ENCODE measurements around the gene PSMA5. TPM values are rescaled to one million over a fixed set of nuclear protein-coding genes. Genes with fewer than 3 reads are reported as not detected.

Gene PSMA5
- total and polyA plus RNA-seq, 5 donors: 49.1 to 60.2 (median 52.3) TPM

DNA sequence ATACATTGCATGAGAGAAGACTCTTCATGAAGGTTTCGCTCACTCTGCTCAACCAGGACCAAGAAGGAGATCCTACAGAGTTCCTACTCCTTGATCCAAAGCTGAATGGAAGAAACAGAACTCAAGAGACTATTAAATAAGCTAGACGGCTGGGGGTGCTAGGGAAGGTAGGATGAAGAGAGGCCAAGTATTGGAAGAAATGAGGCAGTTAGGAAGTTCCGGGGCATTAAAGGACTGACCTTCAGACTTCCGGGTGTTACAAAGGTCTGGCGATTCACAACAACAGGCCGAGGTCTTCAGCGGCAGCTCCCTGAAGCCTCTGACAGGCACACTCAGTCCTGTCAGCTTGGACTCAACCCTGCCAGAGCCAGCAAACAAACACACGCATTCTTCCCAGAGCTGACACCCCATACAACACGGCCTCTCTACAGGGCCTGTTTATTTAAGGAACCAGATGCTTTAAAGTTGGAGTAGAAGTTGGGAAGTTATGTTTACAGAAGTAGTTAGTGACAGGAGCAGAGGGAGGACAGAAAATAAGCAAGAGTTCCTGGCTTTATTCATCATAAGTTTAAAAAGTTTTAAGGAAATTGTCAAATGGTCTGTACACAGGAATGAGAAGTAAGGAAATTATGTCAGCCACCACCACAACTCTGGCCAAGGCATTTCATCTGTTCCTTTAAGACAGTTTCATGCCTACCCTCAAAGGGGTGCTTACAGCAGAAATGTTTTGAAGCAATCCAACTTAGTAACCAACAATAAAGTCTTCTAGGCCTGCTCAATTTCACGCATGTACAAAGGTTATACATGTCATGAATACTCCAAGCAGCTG, 33.2 kb downstream of the PSMA5 start:
- H3K4me3 ChIP-seq (ENCODE audit: low read length): peak overlapping the region; percentile 47
- ATAC-seq (peak; percentile 84 to 85), DNase-seq (peak; percentile 70 to 85 (median 84))
- 16% methylated on average over 10 of the region's 10 CpGs for WGBS
- H3K27ac ChIP-seq (ENCODE audit: low read length): peak overlapping the region; percentile 99
- intact Hi-C loops (cut with DNase I): loop anchor here in 2 of 4 donors (10.0 kb wide), 2 partner anchors 48 to 88 kb away; partner anchors contain the start of gene MYBPHL (in 1 of the 2)
- H3K27me3 ChIP-seq (ENCODE audit: control insufficient read depth, insufficient read depth): no peaks in the 10 kb centered on the region
- H3K4me1 ChIP-seq (ENCODE audit: control insufficient read depth, insufficient read depth, low read length): peaks cover 13% of the 10 kb centered on the region
- no peaks in the 10 kb centered on the region for H3K9me3 ChIP-seq (ENCODE audit: control insufficient read depth, low read length)

DNA sequence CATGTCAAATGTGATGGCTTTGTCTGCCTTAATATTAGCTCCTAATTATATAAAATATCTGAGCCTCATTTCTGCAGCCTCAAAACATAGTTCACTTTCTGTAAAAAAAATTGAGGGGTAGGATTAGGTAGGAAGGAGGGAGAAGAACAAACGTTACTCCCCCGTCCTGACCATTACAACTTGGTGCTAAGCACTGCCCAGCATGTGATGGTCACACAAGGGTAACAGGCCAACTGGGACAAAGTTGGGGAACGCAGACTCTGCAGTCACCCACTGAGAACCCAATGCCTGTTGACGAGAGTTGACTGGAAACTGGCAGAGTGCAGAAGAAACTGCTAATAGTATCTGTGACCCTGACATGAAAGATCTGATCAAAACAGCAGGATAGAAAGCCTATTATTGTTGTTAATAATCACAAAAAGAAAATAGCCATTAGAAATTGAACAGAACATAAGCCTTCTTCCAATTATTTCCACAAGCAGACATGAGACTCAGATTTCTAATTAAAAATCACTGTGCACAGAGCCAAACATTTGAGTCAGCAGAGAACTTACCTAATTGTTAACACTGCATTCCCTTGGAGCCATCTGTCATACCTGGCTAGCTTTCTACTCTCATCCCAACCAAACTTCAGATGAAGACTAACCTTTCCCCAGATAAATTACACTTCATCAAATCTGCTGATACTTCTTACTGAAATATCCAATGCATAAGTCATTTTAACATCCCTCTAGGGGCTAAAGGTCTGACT, 34.0 kb downstream of the PSMA5 start:
- Histone ChIP-seq H3K9me3 (ENCODE audit: control insufficient read depth, low read length) (no peaks in the 10 kb centered on the region), H3K4me1 (ENCODE audit: control insufficient read depth, insufficient read depth, low read length) (peaks cover 13% of the 10 kb centered on the region), H3K27ac (ENCODE audit: low read length) (peak overlapping the region; percentile 99), H3K4me3 (ENCODE audit: low read length) (peak overlapping the region; percentile 47), H3K27me3 (ENCODE audit: control insufficient read depth, insufficient read depth) (no peaks in the 10 kb centered on the region)
- intact Hi-C loops (cut with DNase I): loop anchor here in 2 of 4 donors (10.0 kb wide), 2 partner anchors 47 to 87 kb away; partner anchors contain the start of gene MYBPHL (in 1 of the 2)
- peak in 2 of 3 donors; percentile 28 to 65 for DNase-seq
- 32% methylated on average over 4 of the region's 4 CpGs for WGBS
- ATAC-seq: peak; percentile 66 to 75

DNA sequence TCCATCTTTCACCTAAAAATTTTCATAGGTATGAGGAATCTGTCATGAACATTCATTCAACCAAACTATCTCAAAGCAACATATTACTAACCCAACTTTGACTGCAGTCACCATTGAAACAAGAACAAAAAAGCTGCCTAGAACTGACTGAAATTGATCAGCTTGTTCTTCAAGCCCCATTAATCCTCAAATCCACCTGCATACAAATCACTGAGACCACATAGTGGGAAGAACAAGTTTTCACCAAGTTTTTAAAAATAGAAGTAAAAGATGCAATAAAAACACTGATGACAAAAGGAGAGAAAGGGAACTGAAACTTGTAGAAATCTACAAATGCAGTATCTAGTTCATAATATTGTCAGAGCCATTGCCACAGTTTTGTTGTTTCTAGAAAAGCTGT, 34.6 kb downstream of the PSMA5 start:
- Histone ChIP-seq H3K9me3 (ENCODE audit: control insufficient read depth, low read length) (no peaks in the 10 kb centered on the region), H3K4me1 (ENCODE audit: control insufficient read depth, insufficient read depth, low read length) (peaks cover 13% of the 10 kb centered on the region), H3K4me3 (ENCODE audit: low read length) (peak overlapping the region; percentile 47), H3K27me3 (ENCODE audit: control insufficient read depth, insufficient read depth) (no peaks in the 10 kb centered on the region), H3K27ac (ENCODE audit: low read length) (peak overlapping the region; percentile 43)
- intact Hi-C loops (cut with DNase I): loop anchor here in 2 of 4 donors (10.0 kb wide), 2 partner anchors 47 to 87 kb away; partner anchors contain the start of gene MYBPHL (in 1 of the 2)
- ATAC-seq (no peak), DNase-seq (no peak)

DNA sequence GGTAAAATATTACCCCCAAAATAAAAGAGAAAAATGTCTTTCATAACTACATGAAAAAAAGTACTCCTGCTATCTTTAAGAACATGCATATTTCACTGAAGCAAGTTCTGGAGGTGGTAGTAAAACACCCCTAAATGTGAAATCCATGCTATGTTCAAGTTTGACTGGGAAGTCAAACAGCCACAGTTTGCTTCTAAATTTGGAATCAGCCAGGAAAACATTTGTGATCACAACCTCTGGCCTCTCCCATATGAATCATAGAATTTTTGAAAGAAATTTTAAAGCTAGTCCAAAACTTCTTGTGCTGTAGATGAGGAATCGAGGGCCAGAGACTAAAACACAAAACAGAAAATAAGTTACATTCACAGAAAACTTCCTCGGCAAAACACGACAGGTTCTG, 35.1 kb downstream of the PSMA5 start:
- ATAC-seq: no peak

DNA sequence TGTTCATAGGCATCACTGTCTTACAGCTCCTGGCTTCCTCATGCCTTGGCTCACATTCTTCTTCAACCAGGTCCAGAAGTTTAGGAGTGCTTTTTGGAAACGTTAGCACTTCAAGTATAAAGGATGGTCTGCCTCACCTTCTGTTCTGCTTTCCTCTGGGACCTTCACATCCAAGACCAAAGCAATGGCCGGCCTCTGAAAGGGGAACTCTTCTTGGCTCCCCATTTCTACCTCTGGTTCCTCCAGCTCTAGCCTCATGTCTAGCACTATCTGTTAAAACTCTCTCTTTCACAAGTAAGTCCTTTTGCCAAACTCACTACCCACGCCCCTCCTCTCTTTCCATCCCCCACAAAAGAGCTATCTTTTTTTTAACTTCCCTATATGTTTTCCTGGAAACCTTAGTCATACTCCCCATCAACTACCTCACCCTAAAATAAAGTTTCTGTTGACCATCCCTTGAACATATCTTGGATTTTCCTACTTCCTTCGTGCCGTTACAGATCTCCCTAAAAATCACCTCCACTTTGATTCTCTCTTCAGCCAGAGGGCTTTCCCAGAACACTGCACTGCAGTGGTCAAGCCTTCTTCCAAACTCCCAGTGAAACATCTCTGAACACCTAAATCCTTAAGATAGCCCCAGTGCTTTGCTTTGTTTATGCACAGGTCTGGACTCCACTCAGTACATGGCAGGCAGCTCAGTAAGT, 36.5 kb downstream of the PSMA5 start:
- WGBS: 60% methylated on average over 5 of the region's 5 CpGs
- ATAC-seq: no peak
- no peak overlapping the region for H3K4me3 ChIP-seq (ENCODE audit: low read length)
- H3K4me1 ChIP-seq (ENCODE audit: control insufficient read depth, insufficient read depth, low read length): peaks cover 18% of the 10 kb centered on the region
- intact Hi-C loops (cut with DNase I): loop anchor here in 2 of 4 donors (10.0 kb wide), 2 partner anchors 45 to 85 kb away; partner anchors contain the start of gene MYBPHL (in 1 of the 2)
- no peaks in the 10 kb centered on the region for H3K9me3 ChIP-seq (ENCODE audit: control insufficient read depth, low read length)
- DNase-seq: no peak
- H3K27ac ChIP-seq (ENCODE audit: low read length): peak overlapping the region; percentile 98
- H3K27me3 ChIP-seq (ENCODE audit: control insufficient read depth, insufficient read depth): no peaks in the 10 kb centered on the region

More for the DNA sequence above, 35.1 kb downstream of the PSMA5 start:
- WGBS: 11% methylated on average over 3 of the region's 3 CpGs
- peaks cover 16% of the 10 kb centered on the region for H3K4me1 ChIP-seq (ENCODE audit: control insufficient read depth, insufficient read depth, low read length)
- H3K27me3 ChIP-seq (ENCODE audit: control insufficient read depth, insufficient read depth): no peaks in the 10 kb centered on the region
- H3K4me3 ChIP-seq (ENCODE audit: low read length): peak overlapping the region; percentile 47
- no peaks in the 10 kb centered on the region for H3K9me3 ChIP-seq (ENCODE audit: control insufficient read depth, low read length)
- no peak for DNase-seq
- intact Hi-C loops (cut with DNase I): loop anchor here in 2 of 4 donors (10.0 kb wide), 2 partner anchors 46 to 86 kb away; partner anchors contain the start of gene MYBPHL (in 1 of the 2)
- no peak overlapping the region for H3K27ac ChIP-seq (ENCODE audit: low read length)

DNA sequence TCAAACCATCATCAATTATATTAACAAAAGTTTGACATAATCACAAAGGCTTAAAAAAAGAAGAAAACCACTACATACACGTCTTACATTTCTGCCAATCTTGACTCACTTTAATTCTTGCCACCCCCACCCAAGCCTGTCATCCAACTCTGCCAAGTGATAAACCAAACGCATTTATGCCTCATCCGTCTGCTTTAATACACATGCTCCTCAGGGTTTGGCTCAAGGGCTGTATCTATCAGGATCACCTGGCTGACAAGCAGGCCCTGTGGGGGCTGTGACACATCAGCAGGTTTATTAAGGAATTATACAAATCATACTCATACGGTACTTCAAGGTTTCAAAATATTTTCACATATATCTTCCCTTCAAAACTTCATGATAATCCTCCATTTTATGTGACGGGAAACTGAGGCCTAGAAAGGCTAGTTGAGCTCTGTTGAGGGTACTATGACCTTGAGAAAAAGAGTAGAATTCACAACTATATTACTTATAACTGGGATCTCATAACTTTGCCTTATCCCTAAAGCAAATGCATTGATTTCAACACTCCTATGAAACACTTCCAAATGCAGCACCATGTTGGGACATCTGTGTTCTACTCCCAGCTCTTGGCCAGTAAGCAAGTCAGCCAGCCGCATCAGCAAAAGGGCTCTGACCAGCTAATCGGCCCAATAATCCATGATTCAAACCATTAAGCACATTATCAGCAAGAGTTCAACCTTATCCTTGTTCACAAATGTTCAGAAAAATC, 37.2 kb downstream of the PSMA5 start:
- intact Hi-C loops (cut with DNase I): no loop called here
- no peak for ATAC-seq

DNA sequence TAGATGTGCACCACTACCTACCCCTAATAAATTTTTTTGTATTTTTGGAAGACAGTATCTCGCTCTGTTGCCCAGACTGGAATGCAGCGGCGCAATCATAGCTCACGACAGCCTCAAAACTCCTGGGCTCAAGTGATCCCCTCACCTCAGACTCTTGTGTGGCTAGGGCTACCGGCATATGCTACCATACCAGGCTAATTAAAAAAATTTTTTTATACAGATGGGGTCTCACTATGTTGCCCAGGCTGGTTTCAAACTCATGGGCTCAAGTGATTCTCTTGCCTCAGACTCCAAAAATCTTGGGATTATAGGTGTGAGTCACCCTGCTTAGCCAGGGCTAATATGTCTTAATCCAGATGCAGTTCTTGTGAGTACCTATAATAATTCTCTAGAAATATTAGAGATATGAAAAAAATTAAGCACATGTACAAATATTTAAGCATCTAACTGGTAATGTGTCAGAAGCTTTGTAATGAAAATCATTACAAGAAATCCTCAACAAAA, 38.0 kb downstream of the PSMA5 start:
- WGBS: 92% methylated on average over 5 of the region's 5 CpGs
- Histone ChIP-seq H3K27me3 (ENCODE audit: control insufficient read depth, insufficient read depth) (no peaks in the 10 kb centered on the region), H3K4me1 (ENCODE audit: control insufficient read depth, insufficient read depth, low read length) (peaks cover 20% of the 10 kb centered on the region), H3K4me3 (ENCODE audit: low read length) (no peak overlapping the region), H3K27ac (ENCODE audit: low read length) (peak overlapping the region; percentile 21), H3K9me3 (ENCODE audit: control insufficient read depth, low read length) (no peaks in the 10 kb centered on the region)
- intact Hi-C loops (cut with DNase I): no loop called here
- no peak for ATAC-seq
- DNase-seq: no peak

More for the DNA sequence above, 37.2 kb downstream of the PSMA5 start:
- H3K27ac ChIP-seq (ENCODE audit: low read length): peak overlapping the region; percentile 98
- H3K9me3 ChIP-seq (ENCODE audit: control insufficient read depth, low read length): no peaks in the 10 kb centered on the region
- H3K27me3 ChIP-seq (ENCODE audit: control insufficient read depth, insufficient read depth): no peaks in the 10 kb centered on the region
- 60% methylated on average over 7 of the region's 7 CpGs for WGBS
- no peak overlapping the region for H3K4me3 ChIP-seq (ENCODE audit: low read length)
- H3K4me1 ChIP-seq (ENCODE audit: control insufficient read depth, insufficient read depth, low read length): peaks cover 20% of the 10 kb centered on the region
- DNase-seq: no peak

DNA sequence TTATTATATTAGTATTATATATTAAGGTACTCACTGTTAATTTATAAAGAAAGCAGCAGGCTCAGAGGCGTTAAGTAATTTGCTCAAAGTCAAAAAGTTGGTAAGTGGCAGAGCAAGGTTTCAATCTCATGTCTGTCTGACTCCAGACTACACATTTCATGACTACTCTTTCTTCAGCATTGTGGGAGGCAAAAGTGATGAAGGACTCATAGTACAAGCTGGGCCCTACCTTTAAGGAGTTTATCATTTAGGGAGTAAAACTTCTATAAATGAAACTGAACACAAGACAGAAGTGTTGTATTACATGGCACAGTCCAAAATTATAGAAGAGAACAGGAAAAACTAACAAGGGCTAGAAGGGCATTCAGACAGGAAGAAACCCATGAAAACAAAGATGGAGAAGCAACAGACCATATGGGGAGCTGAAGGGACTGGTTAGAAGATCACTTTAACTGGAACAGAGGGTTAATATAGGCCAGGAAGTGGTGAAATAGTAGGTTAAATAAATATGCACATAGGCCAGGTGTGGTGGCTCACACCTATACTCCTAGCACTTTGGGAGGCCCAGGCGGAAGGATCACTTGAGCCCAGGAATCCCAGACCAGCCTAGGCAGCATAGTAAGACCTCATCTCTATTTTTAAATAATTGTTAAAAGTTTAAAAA, 40.1 kb downstream of the PSMA5 start:
- 95% methylated on average over 2 of the region's 2 CpGs for WGBS
- Histone ChIP-seq H3K9me3 (ENCODE audit: control insufficient read depth, low read length) (no peaks in the 10 kb centered on the region), H3K27me3 (ENCODE audit: control insufficient read depth, insufficient read depth) (no peaks in the 10 kb centered on the region), H3K4me3 (ENCODE audit: low read length) (no peak overlapping the region), H3K4me1 (ENCODE audit: control insufficient read depth, insufficient read depth, low read length) (peaks cover 19% of the 10 kb centered on the region), H3K27ac (ENCODE audit: low read length) (peak overlapping the region; percentile 72)
- no peak for ATAC-seq
- intact Hi-C loops (cut with DNase I): no loop called here
- no peak for DNase-seq

DNA sequence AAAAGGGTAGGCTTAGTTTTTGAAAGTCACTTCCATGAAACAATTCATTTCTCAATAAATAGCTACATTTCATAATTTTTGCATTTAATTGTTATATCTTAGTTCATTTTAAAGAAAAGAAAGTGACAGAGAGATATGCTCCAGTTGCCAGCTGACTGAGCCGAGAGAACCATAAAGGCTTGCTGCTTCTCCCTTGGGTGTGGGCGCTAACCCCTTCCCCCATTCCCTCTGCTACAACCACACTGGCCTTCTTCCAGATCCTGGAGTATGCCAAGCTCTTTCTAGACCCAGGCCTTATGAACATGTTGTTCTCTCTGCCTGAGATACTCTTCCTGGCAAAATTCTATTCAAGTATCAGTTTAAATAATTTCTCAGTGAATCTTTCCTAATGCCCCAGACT, 40.8 kb downstream of the PSMA5 start:
- ATAC-seq (peak; percentile 73 to 87), DNase-seq (peak; percentile 47 to 72 (median 60))
- H3K27me3 ChIP-seq (ENCODE audit: control insufficient read depth, insufficient read depth): no peaks in the 10 kb centered on the region
- peak overlapping the region; percentile 25 for H3K27ac ChIP-seq (ENCODE audit: low read length)
- no peak overlapping the region for H3K4me3 ChIP-seq (ENCODE audit: low read length)
- peaks cover 19% of the 10 kb centered on the region for H3K4me1 ChIP-seq (ENCODE audit: control insufficient read depth, insufficient read depth, low read length)
- WGBS: 42% methylated on average over 2 of the region's 2 CpGs
- no peaks in the 10 kb centered on the region for H3K9me3 ChIP-seq (ENCODE audit: control insufficient read depth, low read length)
- intact Hi-C loops (cut with DNase I): no loop called here

Data from right cardiac atrium (tissue), 5 donors.